Measurements from ENCODE around the gene ABCC8. TPM values are rescaled to one million over a fixed set of nuclear protein-coding genes. Genes with fewer than 3 reads are reported as not detected.
"Not testable (repeated sequence)": the region's sequence is repeated elsewhere in the genome, so short reads cannot be mapped to it uniquely, and the experiment has no call there.

The ABCC8 gene
- total and polyA plus RNA-seq, 2 of the 8 experiments (the other 6 are each of a cell fraction or from before 2014, with no cell fraction given), result 3.7 to 4.9 TPM

GRCh38 chr11:17426233-17426632, 50.4 kb downstream of the ABCC8 start:
- H3K9me3 ChIP-seq (ENCODE audit: insufficient read depth in 2 of 2, low read depth in 1 of 2, low read length in 1 of 2); H3K23ac ChIP-seq (ENCODE audit: insufficient read length); H4K5ac ChIP-seq (ENCODE audit: insufficient read length, low read depth, low read length); H2BK15ac ChIP-seq (ENCODE audit: low read length); H4K8ac ChIP-seq (ENCODE audit: extremely low read depth, insufficient read depth, low read length); H4K91ac ChIP-seq (replicated peaks; ENCODE audit: insufficient read length, low read length); H2BK20ac ChIP-seq (ENCODE audit: low read length); CTCF ChIA-PET (ENCODE audit: partially characterized antibody); H3K4me1 ChIP-seq (replicated peaks in 1 of 4; ENCODE audit: control insufficient read depth in 3 of 4, insufficient read depth in 4 of 4, low read length in 3 of 4); H2BK12ac ChIP-seq (ENCODE audit: low read depth, low read length); H3K4me2 ChIP-seq (ENCODE audit: insufficient read depth in 1 of 2, low read depth in 2 of 2, low read length in 2 of 2); POLR2A ChIA-PET (ENCODE audit: partially characterized antibody); H3K4ac ChIP-seq (replicated peaks; ENCODE audit: insufficient read length, low read depth, low read length); H3K27ac ChIP-seq (ENCODE audit: low read depth, low read length); H2AFZ ChIP-seq (ENCODE audit: low read length); H3K9ac ChIP-seq (replicated peaks in 1 of 4; ENCODE audit: extremely low read depth in 1 of 4, low read depth in 3 of 4, low read length in 3 of 4); H2BK120ac ChIP-seq (replicated peaks; ENCODE audit: low read depth, low read length); H3K23me2 ChIP-seq (ENCODE audit: low read depth, low read length); H2AK5ac ChIP-seq (ENCODE audit: low read depth, low read length); H2BK5ac ChIP-seq (ENCODE audit: low read depth, low read length); DNase-seq (ENCODE audit: low read depth in 1 of 2, low spot score in 2 of 2); H3K18ac ChIP-seq (ENCODE audit: extremely low read depth, low read length); FAIRE-seq; H3K4me3 ChIP-seq (ENCODE audit: extremely low read depth in 1 of 4, insufficient read depth in 2 of 4, low read depth in 3 of 4, low read length in 4 of 4); H3K27me3 ChIP-seq (replicated peaks in 1 of 4; ENCODE audit: control insufficient read depth in 3 of 4, extremely low read depth in 1 of 4, insufficient read depth in 3 of 4, low read length in 3 of 4); H3K14ac ChIP-seq (ENCODE audit: insufficient read length); H3K79me1 ChIP-seq (ENCODE audit: low read depth, low read length); H4K20me1 ChIP-seq (replicated peaks in 1 of 2; ENCODE audit: control insufficient read depth in 1 of 2, insufficient read depth in 2 of 2, low read length in 2 of 2); H3K36me3 ChIP-seq (ENCODE audit: control insufficient read depth in 2 of 4, insufficient read depth in 4 of 4, low read length in 3 of 4); H3K56ac ChIP-seq (replicated peaks; ENCODE audit: insufficient read length, low read depth, low read length); H3K79me2 ChIP-seq (ENCODE audit: control insufficient read depth in 1 of 2, insufficient read depth in 2 of 2, low read length in 2 of 2): not testable (repeated sequence)
- WGBS, 2 experiments (ENCODE audit: extremely low coverage in 1 of 2, insufficient coverage in 1 of 2, insufficient read length in 1 of 2, insufficient replicate concordance in 2 of 2, low coverage in 1 of 2, low lambda C conversion rate in 2 of 2, missing lambda C conversion rate in 1 of 2), result 91% methylated on average over 4 of the region's 5 CpGs; no CpG with 5 or more reads in 1 of the 2 experiments
